ENCODE results near the gene ANKRD17. TPM values are rescaled to one million over a fixed set of nuclear protein-coding genes. Genes with fewer than 3 reads are reported as not detected.

ANKRD17 gene
- total and polyA plus RNA-seq, 2 donors (not counting 3 experiments of a cell fraction or from before 2014, with no cell fraction given) = 33.3 to 64.4 TPM

DNA sequence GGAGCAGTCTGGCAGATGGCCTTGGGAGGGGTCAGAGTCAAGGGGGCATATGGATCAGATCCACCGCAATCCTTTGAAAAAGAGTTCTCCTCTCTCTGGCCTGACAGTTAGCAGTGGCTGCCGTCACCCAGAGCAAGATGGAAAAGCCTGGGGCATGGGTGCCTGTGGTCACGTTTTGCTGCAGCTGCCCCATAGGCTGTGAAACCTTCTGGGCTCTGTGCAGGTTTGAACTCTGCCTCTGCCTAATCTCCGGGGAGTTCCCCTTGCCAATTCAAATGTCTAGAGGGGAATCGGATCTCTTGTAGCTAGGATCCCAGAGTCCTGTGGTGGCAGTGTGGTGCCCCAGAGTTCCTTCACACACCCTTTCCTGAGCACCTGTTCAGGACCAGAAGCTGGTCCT is 23.4 kb upstream of the ANKRD17 start:
- Histone ChIP-seq H3K27ac (ENCODE audit: insufficient read depth, low read depth, low read length) (no peak overlapping the region), H3K4me2 (ENCODE audit: insufficient read depth, low read length) (no peak overlapping the region), H3K9me3 (replicated peaks; ENCODE audit: control insufficient read depth, insufficient read depth, low read length) (no peaks in the 10 kb centered on the region), H3K9ac (replicated peaks; ENCODE audit: extremely low read depth, insufficient read depth, low read length) (no peak overlapping the region), H4K20me1 (replicated peaks; ENCODE audit: control insufficient read depth, extremely low read depth, insufficient read depth, low read length) (no peaks in the 10 kb centered on the region), H3K9me1 (replicated peaks; ENCODE audit: control insufficient read depth, extremely low read depth, insufficient read depth, low read length) (no peaks in the 10 kb centered on the region), H3K4me1 (ENCODE audit: control insufficient read depth, extremely low read depth, insufficient read depth, low read length) (no peaks in the 10 kb centered on the region), H3K79me2 (ENCODE audit: control insufficient read depth, insufficient read depth, low read length) (no peaks in the 10 kb centered on the region), H3K27me3 (ENCODE audit: control insufficient read depth in 2 of 2, insufficient read depth in 2 of 2, low read length in 2 of 2) (no peaks in the 10 kb centered on the region), H3K36me3 (ENCODE audit: control insufficient read depth in 2 of 2, extremely low read depth in 1 of 2, insufficient read depth in 2 of 2, low read length in 2 of 2) (no peaks in the 10 kb centered on the region), H3K4me3 (replicated peaks in 1 of 3; ENCODE audit: insufficient read depth in 1 of 3, low read depth in 1 of 3, low read length in 3 of 3) (no peak overlapping the region), H2AFZ (ENCODE audit: low read depth, low read length) (no peak overlapping the region)
- ChIA-PET CTCF (interaction anchor here (1.1 kb wide), 1 partner anchor 244 kb away, joined by 3 read pairs; no protein-coding TSS in a partner anchor), POLR2A (no interaction called here)
- dilution Hi-C loops (cut with MboI; ENCODE audit: extremely low pct_ligation_motif_present, low sequenced_read_pairs) (no loop called here), intact Hi-C loops (cut with micrococcal nuclease) (no loop called here)
- TF ChIP-seq JUN (IDR thresholded peaks at IDR 0.05; ENCODE audit: borderline replicate concordance, insufficient read depth, insufficient read length, low read depth) = no peak
- TF ChIP-seq, protein P1, sequence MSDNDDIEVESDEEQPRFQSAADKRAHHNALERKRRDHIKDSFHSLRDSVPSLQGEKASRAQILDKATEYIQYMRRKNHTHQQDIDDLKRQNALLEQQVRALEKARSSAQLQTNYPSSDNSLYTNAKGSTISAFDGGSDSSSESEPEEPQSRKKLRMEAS (IDR thresholded peaks at IDR 0.05; ENCODE audit: insufficient read depth, insufficient read length) = no peak
- TF ChIP-seq POLR2AphosphoS5 (IDR thresholded peaks at IDR 0.05; ENCODE audit: insufficient read depth, low read depth, low read length) = no peak
- TF ChIP-seq CTCF (IDR thresholded peaks at IDR 0.05; ENCODE audit: extremely low read depth in 1 of 2, insufficient read depth in 1 of 2, low read depth in 1 of 2, low read length in 2 of 2) = no peak
- no peak for TF ChIP-seq EZH2 (IDR thresholded peaks at IDR 0.05; ENCODE audit: borderline replicate concordance, low read depth, low read length, severe bottlenecking)
- TF ChIP-seq FOS (IDR thresholded peaks at IDR 0.05; ENCODE audit: borderline replicate concordance, insufficient read depth, low read length) = no peak
- no peak for TF ChIP-seq MYC (IDR thresholded peaks at IDR 0.05; ENCODE audit: low read depth, low read length)
- no peak for TF ChIP-seq POLR2A (IDR thresholded peaks at IDR 0.05; ENCODE audit: low read depth, low read length)
- TF ChIP-seq GATA2 (IDR thresholded peaks at IDR 0.05; ENCODE audit: insufficient read depth, insufficient read length, low read depth, low read length) = no peak
- DNase-seq (ENCODE audit: low read depth, low spot score) = no peak
- FAIRE-seq = no peak
- no TSS peak for BruUV-seq (replicated peaks)
